Omental fat pad (tissue), 4 donors: ENCODE data around the gene FAM13A. TPM values are rescaled to one million over a fixed set of nuclear protein-coding genes. Genes with fewer than 3 reads are reported as not detected.

Experiments
- ATAC-seq: fragments of 150-250 bp; one replicate; pipeline ENCODE4 v1.9.1; 2016; ENCODE audit warnings: mild to moderate bottlenecking, moderate library complexity; ENCODE audit not compliant: low FRiP score
- DNase-seq: peaks from one replicate; pipeline ENCODE4 v3.0.0-alpha.2; 2019; ENCODE audit warnings: low spot score
- CTCF ChIP-seq, 3 donors: fragments of 450-650 bp; IDR thresholded peaks; one replicate each; pipeline ENCODE4 v1.5.1; 2016 to 2017; ENCODE audit warnings: antibody characterized with exemption in 3 of 3, mild to moderate bottlenecking in 3 of 3, moderate library complexity in 2 of 3
- total RNA-seq, 4 donors: library from RNA; depleted of rRNA; stranded (reverse); fragments of >200 nt; gene quantifications; one replicate each; pipeline ENCODE4 v1.1.0, GENCODE V29; 2016

The FAM13A gene
- total RNA-seq, 4 donors from 2014 or later = 48.5 to 84.2 (median 51.2) TPM

- DNase-seq = no peak
These were observed 310.8 kb downstream of the FAM13A start for GRCh38 chr4:88746206-88746605.

GRCh38 chr4:88745581-88746163 lies 311.3 kb downstream of the FAM13A start:
- ATAC-seq (no peak), DNase-seq (no peak)
- no peak for TF ChIP-seq CTCF (IDR thresholded peaks at IDR 0.05)

More at GRCh38 chr4:88746206-88746605, 310.8 kb downstream of the FAM13A start:
- TF ChIP-seq CTCF (IDR thresholded peaks at IDR 0.05) = no peak
- no peak for ATAC-seq

GRCh38 chr4:88745175-88745574 lies 311.8 kb downstream of the FAM13A start:
- no peak for TF ChIP-seq CTCF (IDR thresholded peaks at IDR 0.05)
- ATAC-seq (no peak), DNase-seq (no peak)

GRCh38 chr4:88744609-88745008 lies 312.4 kb downstream of the FAM13A start:
- DNase-seq (no peak), ATAC-seq (no peak)
- no peak for TF ChIP-seq CTCF (IDR thresholded peaks at IDR 0.05)

- ATAC-seq (no peak), DNase-seq (no peak)
- no peak for TF ChIP-seq CTCF (IDR thresholded peaks at IDR 0.05)
These were observed 313.3 kb downstream of the FAM13A start for GRCh38 chr4:88743696-88744095.

- no peak for DNase-seq
- TF ChIP-seq CTCF (IDR thresholded peaks at IDR 0.05) = no peak
- no peak for ATAC-seq
These were observed 314.4 kb downstream of the FAM13A start for GRCh38 chr4:88742561-88742960.

- ATAC-seq = no peak
- DNase-seq = no peak
- TF ChIP-seq CTCF (IDR thresholded peaks at IDR 0.05) = no peak
These were observed 318.8 kb downstream of the FAM13A start for GRCh38 chr4:88738180-88738579.
